GM19455 (cell line): ENCODE measurements around the gene ZC3H12D.

ENCODE experiments used
- ATAC-seq: cut with Tn5 transposase; IDR thresholded peaks from one replicate; pipeline ENCODE4 v1.9.1; 2021; ENCODE audit not compliant: unreplicated experiment

Gene ZC3H12D

DNA sequence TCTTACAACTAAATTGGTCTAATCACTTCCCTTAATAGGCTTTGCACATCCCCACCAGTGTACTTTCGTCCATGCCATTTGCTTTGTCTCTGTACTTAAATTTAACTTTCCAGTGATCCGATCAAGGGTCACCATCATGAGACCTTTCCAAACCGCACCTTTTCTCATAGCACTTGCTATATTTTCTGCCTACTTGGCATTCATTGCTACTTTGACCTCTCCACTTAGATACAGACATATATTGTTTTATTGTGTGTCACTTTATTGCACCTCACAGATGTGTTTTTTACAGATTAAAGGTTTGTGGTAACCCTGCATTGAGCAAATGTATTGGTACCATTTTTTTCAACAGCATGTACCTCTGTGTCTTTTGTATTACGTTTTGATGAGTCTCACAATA lies 70.0 kb downstream of the ZC3H12D start:
- no peak for ATAC-seq

DNA sequence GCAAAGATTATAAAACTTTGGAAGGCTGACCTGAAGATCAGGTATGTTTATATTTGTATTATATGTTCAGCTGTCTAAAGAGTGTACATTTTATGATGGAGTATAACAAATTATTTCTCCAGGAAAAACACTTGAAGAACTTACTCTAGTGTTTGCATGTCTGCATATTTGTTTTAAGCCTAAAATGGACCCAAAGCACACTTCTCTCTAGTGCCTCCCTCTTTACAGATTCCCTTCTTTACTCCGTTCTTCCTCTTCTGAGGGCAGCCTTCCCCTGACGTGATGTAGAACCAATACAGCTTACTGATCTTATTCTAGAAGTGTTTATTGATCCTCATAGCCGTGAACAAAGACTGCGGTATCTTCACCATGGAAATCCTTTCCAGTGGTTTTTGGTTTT lies 70.8 kb downstream of the ZC3H12D start:
- ATAC-seq = no peak

DNA sequence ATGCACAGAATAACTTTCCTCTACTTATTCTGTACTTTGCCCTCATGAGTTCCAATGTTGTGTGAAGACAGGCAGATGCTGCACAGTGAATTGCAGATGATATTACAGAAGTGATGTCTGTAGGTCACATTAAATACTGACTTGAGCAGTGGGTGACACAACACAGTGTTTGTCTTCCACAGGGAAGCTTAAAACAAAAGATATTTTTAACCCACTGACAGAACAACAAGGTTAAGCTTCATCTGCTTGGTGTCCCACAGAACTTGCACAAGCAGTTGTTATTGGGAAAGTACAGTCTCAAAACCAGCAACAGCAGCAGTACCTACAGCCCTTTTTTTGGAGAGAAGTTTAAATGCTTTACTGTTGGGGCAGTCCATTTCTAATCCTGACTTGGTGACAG lies 74.3 kb downstream of the ZC3H12D start:
- ATAC-seq = no peak

GRCh38 chr6:149409617-149410016 lies 75.2 kb downstream of the ZC3H12D start:
- no peak for ATAC-seq

- ATAC-seq = no peak
These were observed 78.7 kb downstream of the ZC3H12D start for GRCh38 chr6:149405823-149406765.

DNA sequence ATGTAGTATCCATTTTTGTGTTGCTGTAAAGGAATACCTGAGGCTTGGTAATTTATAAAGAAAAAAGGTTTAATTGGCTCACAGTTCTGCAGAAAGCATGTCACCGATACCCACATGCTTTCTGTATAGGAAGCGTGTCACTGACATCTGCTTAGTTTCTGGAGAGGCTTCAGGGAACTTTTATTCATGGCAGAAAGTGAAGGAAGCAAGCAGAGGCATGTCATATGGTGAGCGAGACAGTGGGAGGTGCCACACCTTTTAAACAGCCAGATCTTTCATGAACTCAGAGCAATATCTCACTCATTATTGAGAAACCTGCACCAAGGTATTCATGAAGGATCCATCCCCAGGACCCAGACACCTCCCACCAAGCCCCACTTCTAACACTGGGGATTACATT lies 81.3 kb downstream of the ZC3H12D start:
- ATAC-seq = no peak

- ATAC-seq = no peak
These were observed 84.8 kb downstream of the ZC3H12D start, which contains the start of gene SUMO4 for GRCh38 chr6:149400050-149400449. Gene SUMO4 (plus strand): TSS chr6:149400262. CDS start chr6:149400392, 130 bp downstream.

GRCh38 chr6:149397384-149397783 lies 87.4 kb downstream of the ZC3H12D start:
- no peak for ATAC-seq
